Right atrium auricular region (tissue), 2 donors: ENCODE results near the gene RNF214. TPM values are rescaled to one million over a fixed set of nuclear protein-coding genes. Genes with fewer than 3 reads are reported as not detected.

Source experiments
- DNase-seq: peaks from one replicate; pipeline ENCODE4 v3.0.0-alpha.2; 2019; ENCODE audit warnings: low spot score
- H3K27ac ChIP-seq, 2 donors: fragments of 200-600 bp; sonication (generic); 1 replicate in 1 of 2; 2 replicates in 1 of 2; pipeline ENCODE4 v1.5.1; 2016 to 2019
- H3K27me3 ChIP-seq, 2 donors: fragments of 200-600 bp; sonication (generic); one replicate each; pipeline versions ENCODE4 v1.5.1 to v1.6.0; 2017 to 2019
- H3K36me3 ChIP-seq: fragments of 200-600 bp; sonication (generic); one replicate; pipeline ENCODE4 v1.5.1; 2016
- H3K4me1 ChIP-seq, 2 donors: fragments of 200-600 bp; sonication (generic); one replicate each; pipeline versions ENCODE4 v1.5.1 to v1.6.0; 2017 to 2019
- H3K4me3 ChIP-seq, 2 donors: fragments of 200-600 bp; sonication (generic); 1 replicate in 1 of 2; 2 replicates in 1 of 2; pipeline ENCODE4 v1.5.1; 2017 to 2019; ENCODE audit warnings: mild to moderate bottlenecking in 1 of 2, moderate library complexity in 1 of 2
- H3K9me3 ChIP-seq, 2 donors: fragments of 200-600 bp; sonication (generic); one replicate each; pipeline ENCODE4 v1.5.1; 2019
- CTCF ChIP-seq, 2 donors: fragments of 200-600 bp; sonication (generic); IDR thresholded peaks; one replicate each; pipeline ENCODE4 v1.5.1; 2019; ENCODE audit warnings: antibody characterized with exemption in 2 of 2
- total RNA-seq, 2 donors: library from RNA; depleted of rRNA; stranded (reverse); fragments of >200 nt; gene quantifications; one replicate each; pipeline ENCODE4 v1.1.0, GENCODE V29; 2016

Gene RNF214
- total RNA-seq, 2 donors from 2014 or later, result 11.0 to 11.5 TPM

GRCh38 chr11:117195761-117196160, 36.7 kb upstream of the RNF214 start:
- no peak overlapping the region for H3K4me3 ChIP-seq
- DNase-seq, result no peak
- peaks cover 0 to 35% of the 10 kb centered on the region in 2 donors for H3K4me1 ChIP-seq
- no peaks in the 10 kb centered on the region for H3K27me3 ChIP-seq
- peaks cover 51% of the 10 kb centered on the region for H3K36me3 ChIP-seq
- no peak for TF ChIP-seq CTCF (IDR thresholded peaks at IDR 0.05)
- H3K27ac ChIP-seq, result no peak overlapping the region
- no peaks in the 10 kb centered on the region for H3K9me3 ChIP-seq

GRCh38 chr11:117197006-117197405, 35.5 kb upstream of the RNF214 start:
- DNase-seq, result no peak
- no peak overlapping the region for H3K4me3 ChIP-seq
- no peak for TF ChIP-seq CTCF (IDR thresholded peaks at IDR 0.05)
- H3K27me3 ChIP-seq, result no peaks in the 10 kb centered on the region
- peak overlapping the region; percentile 86 to 88 for H3K27ac ChIP-seq
- no peaks in the 10 kb centered on the region for H3K9me3 ChIP-seq
- H3K36me3 ChIP-seq, result peaks cover 55% of the 10 kb centered on the region
- peaks cover 0 to 44% of the 10 kb centered on the region in 2 donors for H3K4me1 ChIP-seq

- H3K36me3 ChIP-seq, result peaks cover 55% of the 10 kb centered on the region
- peak overlapping the region; percentile 58 to 62 for H3K4me3 ChIP-seq
- H3K9me3 ChIP-seq, result no peaks in the 10 kb centered on the region
- DNase-seq, result no peak
- H3K4me1 ChIP-seq, result peaks cover 0 to 51% of the 10 kb centered on the region in 2 donors
- no peaks in the 10 kb centered on the region for H3K27me3 ChIP-seq
- TF ChIP-seq CTCF (IDR thresholded peaks at IDR 0.05), result peak; percentile 44 to 68
- peak overlapping the region; percentile 86 to 88 for H3K27ac ChIP-seq
Measured at GRCh38 chr11:117197516-117198456, 34.7 kb upstream of the RNF214 start.

GRCh38 chr11:117198613-117199012, 33.9 kb upstream of the RNF214 start:
- no peak for DNase-seq
- Histone ChIP-seq H3K9me3 (no peaks in the 10 kb centered on the region), H3K4me3 (peak overlapping the region; percentile 58 to 62), H3K36me3 (peaks cover 58% of the 10 kb centered on the region), H3K4me1 (peaks cover 0 to 59% of the 10 kb centered on the region in 2 donors), H3K27me3 (no peaks in the 10 kb centered on the region), H3K27ac (peak overlapping the region; percentile 86 to 88)
- no peak for TF ChIP-seq CTCF (IDR thresholded peaks at IDR 0.05)

- no peaks in the 10 kb centered on the region for H3K9me3 ChIP-seq
- H3K4me3 ChIP-seq, result peak within 1 kb of the TSS; percentile 58 to 62
- H3K27ac ChIP-seq, result peak within 1 kb of the TSS; percentile 86 to 88
- peaks cover 58% of the 10 kb centered on the region for H3K36me3 ChIP-seq
- TF ChIP-seq CTCF (IDR thresholded peaks at IDR 0.05), result no peak
- H3K27me3 ChIP-seq, result no peaks in the 10 kb centered on the region
- DNase-seq, result peak; percentile 97
- H3K4me1 ChIP-seq, result peaks cover 0 to 66% of the 10 kb centered on the region in 2 donors
Measured at GRCh38 chr11:117199053-117199915, 33.2 kb upstream of the RNF214 start, which contains the start of gene TAGLN. Gene TAGLN, plus strand, starts transcription at chr11:117199370. Its CDS starts 3,644 bp downstream, at chr11:117203014.
